GM18499 (cell line): ENCODE results near the gene SMIM33.
"Not testable (repeated sequence)": the region's sequence is repeated elsewhere in the genome, so short reads cannot be mapped to it uniquely, and the experiment has no call there.

Source experiments
- ATAC-seq: cut with Tn5 transposase; IDR thresholded peaks from one replicate; pipeline ENCODE4 v1.9.1; 2021; ENCODE audit warnings: moderate number of reproducible peaks; ENCODE audit not compliant: insufficient read depth, unreplicated experiment

SMIM33 gene

DNA sequence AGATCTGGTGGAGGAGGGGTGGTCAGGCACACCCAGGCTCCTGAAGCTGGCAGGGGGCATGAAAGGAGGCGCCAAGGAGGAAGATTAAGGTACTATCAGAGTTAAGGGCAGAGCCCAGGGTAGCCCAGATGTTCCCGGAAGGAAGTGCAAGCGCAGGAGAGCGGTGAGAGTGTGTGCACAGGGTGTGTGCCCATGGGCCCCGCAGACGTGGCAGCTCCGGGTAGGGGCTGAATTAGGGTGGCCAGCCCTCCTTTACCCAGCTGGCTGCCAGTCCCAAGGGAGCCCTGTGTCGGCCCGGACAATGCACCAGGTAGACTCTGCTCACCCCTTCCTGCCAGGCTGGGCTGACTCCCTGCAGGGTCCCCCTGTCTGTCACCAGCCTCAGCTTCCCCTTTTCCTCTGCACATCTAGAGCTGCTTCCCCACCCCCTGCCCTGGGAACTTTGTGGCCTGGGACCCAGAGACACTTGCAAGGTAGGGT lies at the start of gene SMIM33:
Gene SMIM33, plus strand, starts transcription at position 184 of the 480 bp plus-strand sequence. Its CDS starts 118 bp downstream, at position 302.
- no peak for ATAC-seq

DNA sequence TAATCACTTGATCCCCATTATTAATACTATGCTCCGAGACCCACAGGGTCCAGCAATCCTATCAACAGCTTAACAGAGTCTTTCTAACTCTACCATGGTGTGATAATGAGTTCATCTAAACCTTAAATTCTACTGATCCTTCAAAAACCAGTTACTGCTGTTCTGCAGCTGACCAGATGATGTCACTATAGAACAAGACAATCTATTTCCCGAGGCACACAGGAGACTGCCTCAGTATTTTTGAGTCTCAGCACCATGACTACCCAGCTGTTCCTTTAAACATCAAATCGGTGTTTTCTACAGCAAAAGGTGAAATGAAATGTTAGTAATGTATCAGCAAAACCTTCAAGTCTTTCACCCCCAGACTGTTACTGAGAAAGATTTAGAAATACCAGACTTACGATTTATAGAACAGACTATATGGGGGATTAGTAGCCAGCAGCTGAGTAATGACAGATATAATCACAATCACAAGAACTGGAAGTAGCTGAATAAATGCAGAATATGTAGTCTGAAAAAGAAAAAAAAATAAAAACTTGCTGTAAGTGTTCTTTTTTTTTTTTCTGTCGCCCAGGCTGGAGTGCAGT lies 48.4 kb upstream of the SMIM33 start:
- ATAC-seq = no peak

DNA sequence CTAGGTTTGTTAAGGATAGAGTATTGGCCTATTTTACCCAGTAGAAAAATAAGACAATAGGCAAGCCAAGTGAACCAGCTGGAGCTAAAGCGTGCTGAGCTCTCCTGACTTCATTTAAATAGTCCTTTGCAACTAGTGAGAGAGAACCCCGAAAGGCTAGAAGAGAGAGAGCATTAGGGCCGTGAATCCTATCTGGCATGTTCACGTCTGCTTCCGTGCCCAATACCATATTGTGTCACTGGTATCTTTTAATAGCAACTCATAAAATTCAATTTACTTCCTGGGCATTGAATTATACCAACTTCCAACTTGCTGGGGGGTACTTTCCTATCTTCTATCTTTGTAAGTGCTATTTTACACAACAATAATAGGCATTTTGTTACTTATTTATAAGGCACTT lies 45.3 kb upstream of the SMIM33 start:
- no peak for ATAC-seq

DNA sequence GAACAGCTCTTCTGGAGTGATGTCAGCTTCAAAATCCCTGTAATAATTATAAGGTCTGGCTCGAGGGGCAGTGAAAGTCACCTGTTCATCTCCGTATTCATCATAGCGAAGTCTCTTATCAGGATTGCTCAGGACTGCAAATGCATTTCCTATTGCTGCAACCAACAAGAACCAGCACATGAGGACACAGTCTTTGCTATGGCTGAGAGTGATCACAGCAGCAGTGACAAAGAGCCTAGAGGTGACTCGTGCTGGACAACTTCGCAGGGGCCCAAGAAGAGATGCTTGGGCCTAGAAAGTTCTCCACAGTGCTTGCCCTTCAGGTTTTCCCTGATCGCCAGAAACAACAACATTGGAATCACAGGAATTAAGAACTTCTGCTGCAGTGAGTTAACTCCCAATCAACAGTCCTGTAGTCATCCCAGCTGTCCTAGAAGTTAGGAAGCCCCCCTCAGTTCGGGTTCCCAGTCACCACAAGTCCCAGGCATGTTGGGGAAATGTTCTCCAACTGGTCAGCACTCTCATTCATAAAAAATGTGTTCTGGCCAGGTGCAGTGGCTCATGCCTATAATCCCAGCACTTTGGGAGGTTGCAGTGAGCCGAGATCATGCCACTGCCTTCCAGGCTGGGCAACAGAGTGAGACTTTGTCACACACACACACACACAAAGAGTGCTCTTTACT lies 44.5 kb upstream of the SMIM33 start:
- ATAC-seq = no peak

GRCh38 chr5:139430015-139430414 lies 40.8 kb upstream of the SMIM33 start:
- ATAC-seq = no peak

- no peak for ATAC-seq
Measured at GRCh38 chr5:139431706-139432105, 39.1 kb upstream of the SMIM33 start.

DNA sequence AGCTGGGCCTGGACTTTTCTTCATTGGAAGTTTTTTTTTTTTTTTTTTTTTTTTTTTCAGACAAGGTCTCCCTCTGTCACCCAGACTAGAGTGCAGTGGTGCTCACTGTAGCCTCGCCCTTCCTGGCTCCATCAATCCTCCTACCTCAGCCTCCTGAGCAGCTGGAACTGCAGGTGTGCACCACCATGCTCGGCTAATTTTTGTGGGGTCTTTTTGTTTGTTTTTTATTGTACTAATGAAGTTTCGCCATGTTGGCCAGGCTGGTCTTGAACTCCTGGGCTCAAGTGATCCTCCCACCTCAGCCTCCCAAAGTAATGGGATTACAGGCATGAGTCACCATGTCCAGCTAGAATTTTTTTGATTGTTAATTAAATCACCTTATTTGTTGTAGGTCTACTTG lies 35.1 kb upstream of the SMIM33 start:
- no peak for ATAC-seq

DNA sequence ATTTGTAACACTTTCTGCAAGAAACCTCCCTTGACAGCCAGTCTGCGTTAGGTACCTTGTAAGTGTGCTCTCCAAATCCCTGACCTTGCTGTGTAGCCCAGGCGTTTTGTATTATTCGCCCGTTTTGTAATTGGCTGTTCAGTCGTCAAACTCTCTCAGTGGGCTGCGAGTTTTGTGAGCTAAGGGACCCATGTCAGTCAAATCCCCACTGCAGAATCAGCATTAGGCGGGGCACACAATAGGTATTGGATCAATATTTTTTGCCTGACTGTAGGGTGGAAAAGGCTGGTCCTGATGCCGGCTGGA lies 32.1 kb upstream of the SMIM33 start:
- no peak for ATAC-seq

DNA sequence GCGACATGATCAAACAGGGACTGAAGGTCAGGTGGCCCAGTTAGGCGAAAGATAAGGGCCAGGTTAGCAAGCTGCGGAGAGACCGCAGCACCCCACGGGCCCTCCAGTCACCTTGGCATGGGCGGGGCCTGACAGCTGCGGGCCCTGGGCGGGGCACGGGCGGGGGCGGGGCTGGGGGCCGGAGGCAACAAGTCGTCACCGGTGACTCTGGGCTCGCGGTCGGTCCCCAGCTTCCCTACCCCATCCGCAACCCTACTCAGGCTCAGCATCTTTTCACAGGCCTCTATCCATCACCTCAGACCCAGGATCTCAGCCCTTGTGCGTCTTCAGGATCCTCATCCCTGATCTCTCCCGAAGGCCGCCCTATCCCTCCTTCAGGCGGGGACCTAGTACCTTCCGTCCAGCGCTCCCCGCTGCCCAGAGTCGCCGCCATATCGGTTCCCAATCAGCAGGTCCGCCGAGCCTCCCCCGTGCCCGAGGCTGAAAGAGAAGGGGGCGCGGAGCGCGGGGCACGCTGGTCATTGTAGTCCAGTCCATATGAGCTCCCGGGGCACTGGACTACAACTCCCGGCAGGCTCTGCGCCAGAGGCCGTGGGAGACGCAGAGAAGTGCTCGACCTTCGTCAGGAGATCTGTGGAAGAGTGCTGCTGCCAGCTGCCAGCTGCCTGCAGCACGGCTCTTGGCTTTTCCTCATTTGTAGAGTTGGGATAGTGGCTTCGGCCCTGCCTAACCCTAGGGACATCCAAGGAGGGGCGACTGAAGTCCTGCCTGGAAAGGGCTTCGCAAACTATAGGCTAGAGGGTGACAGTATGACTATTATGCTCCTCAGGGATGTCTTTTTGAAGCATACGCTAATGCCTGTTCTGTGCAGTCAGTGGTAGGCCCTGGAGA lies 31.5 kb upstream of the SMIM33 start, which contains the start of gene DNAJC18:
Gene DNAJC18, minus strand, starts transcription at position 513 of the 891 bp plus-strand sequence. Its CDS starts 80 bp downstream, at position 433.
- ATAC-seq = peak; percentile 69

DNA sequence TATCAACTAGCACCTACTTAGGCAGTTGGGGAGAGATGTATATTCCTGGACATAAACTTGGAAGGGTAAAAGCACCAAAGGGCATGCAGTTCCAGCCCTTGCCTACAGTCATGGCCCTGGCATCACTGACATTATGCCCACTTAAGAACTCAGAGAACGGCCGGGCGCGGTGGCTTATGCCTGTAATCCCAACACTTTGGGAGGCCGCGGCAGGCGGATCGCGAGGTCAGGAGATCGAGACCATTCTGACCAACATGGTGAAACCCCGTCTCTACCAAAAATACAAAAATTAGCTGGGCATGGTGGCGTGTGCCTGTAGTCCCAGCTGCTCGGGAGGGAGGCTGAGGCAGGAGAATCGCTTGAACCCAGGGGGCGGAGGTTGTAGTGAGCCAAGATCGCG lies 30.4 kb upstream of the SMIM33 start:
- ATAC-seq = not testable (repeated sequence)

- ATAC-seq = no peak
Measured at GRCh38 chr5:139443831-139444453, 26.9 kb upstream of the SMIM33 start.

DNA sequence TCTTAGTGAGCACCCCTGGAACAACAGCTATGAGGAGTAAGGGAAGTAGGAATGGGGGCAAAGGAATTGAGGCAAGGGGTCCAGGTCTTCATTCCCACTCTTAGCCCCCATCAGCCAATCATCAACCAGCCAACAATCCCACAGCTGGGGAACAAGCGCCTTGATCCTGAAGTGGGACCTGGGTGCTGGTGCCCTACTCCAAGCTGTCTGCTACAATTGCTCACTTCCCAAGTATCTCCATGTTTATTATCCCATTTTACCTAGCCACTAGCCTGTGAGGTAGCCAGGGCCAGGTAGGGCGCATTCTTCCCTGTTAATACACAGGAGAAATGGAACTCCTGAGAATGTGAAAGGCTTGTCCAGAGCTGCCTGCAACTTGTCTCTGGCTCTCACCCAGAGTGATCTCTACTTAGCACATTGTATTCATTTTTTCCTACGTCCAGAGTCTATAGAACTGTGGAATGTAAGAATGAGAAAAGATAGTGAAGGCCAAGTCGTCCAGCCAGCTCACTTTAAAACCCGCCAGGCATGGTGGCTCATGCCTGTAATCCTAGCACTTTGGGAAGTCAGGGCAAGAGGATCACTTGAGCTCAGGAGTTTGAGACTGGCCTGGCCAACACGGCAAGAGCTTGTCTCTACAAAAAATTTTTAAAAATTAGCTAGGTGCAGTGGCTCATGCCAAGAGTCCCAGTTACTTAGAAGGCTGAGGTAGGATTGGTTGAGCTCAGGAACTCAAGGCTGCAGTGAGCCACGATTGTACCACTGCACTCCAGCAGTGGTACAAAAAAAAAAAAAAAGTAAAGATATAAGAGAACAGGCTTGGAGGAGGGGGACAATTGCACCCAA lies 25.3 kb upstream of the SMIM33 start:
- no peak for ATAC-seq

DNA sequence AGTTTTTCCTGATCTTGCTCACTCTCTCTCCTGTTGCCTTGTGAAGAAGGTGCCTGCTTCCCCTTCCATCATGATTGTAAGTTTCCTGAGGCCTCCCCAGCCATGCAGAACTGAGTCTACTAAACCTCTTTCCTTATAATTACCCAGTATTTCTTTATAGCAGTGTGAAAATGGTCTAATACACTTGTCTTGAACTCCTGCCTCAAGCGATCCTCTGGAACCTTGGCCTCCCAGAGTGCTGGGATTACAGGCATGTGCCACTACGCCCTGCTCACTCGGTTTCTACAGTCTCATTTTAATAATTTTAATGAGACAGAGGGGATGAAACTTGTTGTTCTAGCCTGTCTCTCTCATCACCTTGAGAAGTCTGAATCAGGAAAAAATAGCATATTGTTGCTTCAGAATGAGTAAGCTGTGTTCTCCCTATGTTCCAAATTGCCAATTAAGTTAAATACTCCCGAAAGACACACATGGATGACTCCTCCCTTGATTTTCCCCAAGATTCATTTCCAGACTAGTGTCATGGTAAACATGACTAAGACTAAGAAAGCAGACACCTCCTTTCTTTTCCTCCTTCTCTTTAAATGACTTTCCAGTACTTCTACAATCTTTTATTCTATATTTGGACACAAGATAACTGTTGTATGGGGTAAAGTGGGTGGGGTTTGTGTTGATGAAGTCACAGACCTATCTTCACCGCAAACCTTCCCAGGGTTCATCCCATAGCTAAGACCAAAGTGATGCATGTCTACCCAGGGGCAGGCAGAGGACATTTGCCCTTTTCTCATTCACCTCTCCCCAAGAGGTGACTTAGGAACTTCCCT lies 23.6 kb upstream of the SMIM33 start:
- ATAC-seq = no peak

DNA sequence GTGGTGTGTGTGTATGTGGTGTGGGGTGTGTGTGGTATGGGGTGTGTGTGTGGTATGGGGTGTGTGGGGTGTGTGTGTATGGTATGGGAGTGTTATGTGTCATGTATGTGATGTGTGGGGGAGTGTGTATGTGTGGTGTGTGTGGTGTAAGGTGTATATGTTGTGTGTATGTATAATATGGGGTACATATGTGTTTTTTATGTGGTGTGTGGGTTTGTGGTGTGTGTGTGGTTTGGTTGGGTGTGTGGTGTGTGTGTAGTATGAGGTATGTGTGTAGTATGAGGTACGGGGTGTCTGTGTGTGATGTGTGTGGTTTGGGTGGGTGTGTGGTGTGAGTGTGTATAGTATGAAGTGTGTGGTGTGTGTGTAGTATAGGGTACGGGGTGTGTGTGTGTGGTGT lies 19.6 kb upstream of the SMIM33 start:
- no peak for ATAC-seq

DNA sequence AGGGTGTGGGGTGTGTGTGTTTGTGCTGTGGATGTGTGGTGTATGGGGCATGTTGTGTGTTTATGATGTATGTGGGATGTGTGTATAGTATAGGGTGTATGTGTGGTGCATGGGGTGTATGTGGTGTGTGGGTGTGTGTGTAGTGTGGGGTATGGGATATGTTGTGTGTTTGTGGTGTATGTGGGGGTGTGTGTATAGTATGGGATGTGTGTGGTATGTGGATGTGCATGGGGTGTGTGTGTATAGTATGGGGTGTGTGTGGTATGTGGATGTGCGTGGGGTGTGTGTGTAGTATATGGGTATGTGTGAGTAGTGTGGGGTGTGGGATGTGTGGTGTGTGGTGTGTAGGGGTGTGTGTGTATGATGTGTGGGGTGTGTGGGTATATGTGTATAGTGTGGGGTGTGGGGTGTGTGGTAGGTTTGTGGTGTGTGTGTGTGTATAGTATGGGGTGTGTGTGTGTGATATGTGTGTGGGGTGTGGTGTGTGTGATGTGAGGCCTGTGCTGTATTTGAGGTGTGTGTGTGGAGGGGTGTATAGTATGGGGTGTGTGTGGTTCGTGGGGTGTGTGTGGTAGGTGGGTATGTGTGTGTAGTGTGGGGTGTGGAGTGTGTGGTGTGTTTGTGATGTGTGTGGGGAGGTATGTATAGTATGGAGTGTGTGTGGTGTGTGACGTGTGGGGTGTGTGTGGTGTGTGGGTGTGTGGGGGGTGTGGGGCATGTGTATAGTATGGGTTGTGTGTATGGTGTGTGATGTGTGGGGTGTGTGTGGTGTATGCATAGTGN lies 18.7 kb upstream of the SMIM33 start:
- ATAC-seq = no peak

- no peak for ATAC-seq
Measured at GRCh38 chr5:139453683-139454567, 16.9 kb upstream of the SMIM33 start.

DNA sequence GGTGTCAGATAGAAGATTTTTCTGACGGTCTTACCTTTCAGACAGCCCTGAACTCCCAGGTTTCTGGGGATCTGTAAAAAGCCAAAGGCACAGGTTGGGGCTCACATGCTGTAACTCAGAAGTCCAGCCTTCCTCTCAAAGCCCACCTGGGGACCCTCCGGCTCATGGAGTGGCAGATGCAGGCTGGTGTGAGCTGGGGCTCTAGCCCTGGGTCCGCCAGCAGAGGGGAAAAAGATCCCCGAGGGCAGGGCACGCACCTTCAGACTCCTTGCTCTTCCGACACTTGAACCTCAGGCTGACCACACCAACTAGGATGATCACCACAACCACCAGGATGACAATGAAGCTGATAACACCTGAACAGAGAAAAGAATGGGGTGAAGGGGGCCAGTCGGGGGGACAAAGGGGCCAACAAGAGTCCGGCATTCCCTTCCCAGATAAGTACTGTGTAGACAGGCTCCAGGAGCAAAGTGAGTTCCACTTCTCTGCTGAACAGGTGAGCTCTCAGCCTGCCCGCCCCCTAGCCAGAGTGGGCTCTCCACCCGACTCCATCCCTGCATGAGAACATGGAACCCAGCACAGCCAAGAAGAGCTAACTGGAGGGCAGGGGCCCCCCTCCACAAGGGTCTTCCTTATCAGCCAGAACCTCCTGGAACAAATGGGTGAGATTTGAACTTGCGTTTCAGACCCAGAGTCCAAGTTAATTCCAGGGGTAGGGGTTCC lies 16.1 kb upstream of the SMIM33 start:
- ATAC-seq = no peak
